ENCODE data around the gene CAGE1. TPM values are rescaled to one million over a fixed set of nuclear protein-coding genes. Genes with fewer than 3 reads are reported as not detected.

Gene CAGE1
- total RNA-seq, 1 donor from 2014 or later = not detected

DNA sequence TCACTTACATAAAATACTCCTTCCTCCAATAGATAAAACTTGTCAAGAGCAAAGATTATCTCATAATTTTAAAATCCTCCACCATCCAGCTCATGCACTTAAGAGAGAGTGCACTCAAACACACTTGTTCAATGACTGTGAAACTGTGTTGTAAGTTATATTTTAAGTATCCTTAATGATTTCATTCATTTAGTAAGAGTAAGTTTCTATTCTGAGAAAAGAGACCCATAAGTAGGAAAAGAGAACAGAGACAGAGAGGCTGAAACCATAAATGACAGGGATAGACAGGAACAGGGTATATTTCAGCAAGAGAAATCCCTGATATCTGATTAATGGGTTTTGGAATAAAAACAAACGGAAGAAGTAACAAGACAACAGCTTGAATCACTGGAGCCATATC is 84.7 kb downstream of the CAGE1 start:
- TF ChIP-seq, protein P1, sequence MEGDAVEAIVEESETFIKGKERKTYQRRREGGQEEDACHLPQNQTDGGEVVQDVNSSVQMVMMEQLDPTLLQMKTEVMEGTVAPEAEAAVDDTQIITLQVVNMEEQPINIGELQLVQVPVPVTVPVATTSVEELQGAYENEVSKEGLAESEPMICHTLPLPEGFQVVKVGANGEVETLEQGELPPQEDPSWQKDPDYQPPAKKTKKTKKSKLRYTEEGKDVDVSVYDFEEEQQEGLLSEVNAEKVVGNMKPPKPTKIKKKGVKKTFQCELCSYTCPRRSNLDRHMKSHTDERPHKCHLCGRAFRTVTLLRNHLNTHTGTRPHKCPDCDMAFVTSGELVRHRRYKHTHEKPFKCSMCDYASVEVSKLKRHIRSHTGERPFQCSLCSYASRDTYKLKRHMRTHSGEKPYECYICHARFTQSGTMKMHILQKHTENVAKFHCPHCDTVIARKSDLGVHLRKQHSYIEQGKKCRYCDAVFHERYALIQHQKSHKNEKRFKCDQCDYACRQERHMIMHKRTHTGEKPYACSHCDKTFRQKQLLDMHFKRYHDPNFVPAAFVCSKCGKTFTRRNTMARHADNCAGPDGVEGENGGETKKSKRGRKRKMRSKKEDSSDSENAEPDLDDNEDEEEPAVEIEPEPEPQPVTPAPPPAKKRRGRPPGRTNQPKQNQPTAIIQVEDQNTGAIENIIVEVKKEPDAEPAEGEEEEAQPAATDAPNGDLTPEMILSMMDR (IDR thresholded peaks at IDR 0.05) = no peak
- Mint-ChIP-seq H3K27me3 (ENCODE audit: low read depth) (no peaks in the 10 kb centered on the region), H3K4me1 (ENCODE audit: low read depth) (peaks cover 34% of the 10 kb centered on the region), H3K27ac (ENCODE audit: unreplicated experiment) (no peak overlapping the region), H3K4me3 (ENCODE audit: unreplicated experiment) (no peak overlapping the region), H3K36me3 (ENCODE audit: low read depth) (peaks cover 45% of the 10 kb centered on the region), H3K9me3 (ENCODE audit: low read depth) (no peaks in the 10 kb centered on the region)
- no peak for DNase-seq (ENCODE audit: low spot score)

DNA sequence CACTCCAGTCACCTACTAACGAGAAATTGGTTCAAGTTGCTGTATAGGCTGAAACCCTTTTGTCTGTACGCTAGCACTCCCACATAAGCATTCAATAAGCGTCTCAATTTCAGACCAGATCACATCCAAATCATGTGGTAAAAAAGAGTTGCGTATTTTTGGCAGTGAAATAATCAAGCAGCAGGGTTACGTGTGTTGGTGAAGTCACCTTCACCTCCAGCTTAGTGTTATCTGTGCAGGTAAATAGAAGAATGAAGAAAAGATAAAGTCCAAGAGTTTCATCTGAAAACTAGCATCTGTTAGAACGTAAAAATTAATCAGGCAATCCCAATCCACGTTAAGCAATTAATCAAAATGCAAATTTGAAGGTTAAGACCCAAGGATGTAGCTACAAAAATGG is 87.8 kb downstream of the CAGE1 start:
- H3K9me3 Mint-ChIP-seq (ENCODE audit: low read depth) = no peaks in the 10 kb centered on the region
- no peak overlapping the region for H3K27ac Mint-ChIP-seq (ENCODE audit: unreplicated experiment)
- H3K36me3 Mint-ChIP-seq (ENCODE audit: low read depth) = peaks cover 38% of the 10 kb centered on the region
- no peak for DNase-seq (ENCODE audit: low spot score)
- TF ChIP-seq, protein P1 (IDR thresholded peaks at IDR 0.05) = no peak
- H3K27me3 Mint-ChIP-seq (ENCODE audit: low read depth) = no peaks in the 10 kb centered on the region
- H3K4me1 Mint-ChIP-seq (ENCODE audit: low read depth) = peaks cover 10% of the 10 kb centered on the region
- H3K4me3 Mint-ChIP-seq (ENCODE audit: unreplicated experiment) = no peak overlapping the region

DNA sequence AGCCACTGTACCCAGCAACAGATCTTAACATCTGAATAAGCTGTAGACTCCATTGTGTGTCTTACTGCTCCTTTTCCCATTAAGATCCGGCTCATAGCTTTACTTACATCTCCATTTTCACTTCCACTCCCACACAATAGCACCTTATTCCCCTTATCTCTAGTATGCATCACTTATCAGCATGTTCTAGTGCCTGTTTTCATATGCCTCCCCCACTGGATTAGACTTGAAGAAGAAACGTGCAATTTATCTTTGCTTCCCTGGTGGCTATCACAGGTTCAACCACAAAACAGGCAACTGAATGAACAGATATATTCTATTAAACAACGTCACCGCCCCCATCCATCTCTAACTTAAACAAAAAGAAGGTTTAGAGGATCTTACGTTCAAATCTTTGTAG is 88.6 kb downstream of the CAGE1 start:
- no peak for DNase-seq (ENCODE audit: low spot score)
- no peak overlapping the region for H3K4me3 Mint-ChIP-seq (ENCODE audit: unreplicated experiment)
- no peaks in the 10 kb centered on the region for H3K27me3 Mint-ChIP-seq (ENCODE audit: low read depth)
- TF ChIP-seq, protein P1 (IDR thresholded peaks at IDR 0.05) = no peak
- no peak overlapping the region for H3K27ac Mint-ChIP-seq (ENCODE audit: unreplicated experiment)
- H3K9me3 Mint-ChIP-seq (ENCODE audit: low read depth) = no peaks in the 10 kb centered on the region
- peaks cover 10% of the 10 kb centered on the region for H3K4me1 Mint-ChIP-seq (ENCODE audit: low read depth)
- H3K36me3 Mint-ChIP-seq (ENCODE audit: low read depth) = peaks cover 43% of the 10 kb centered on the region

DNA sequence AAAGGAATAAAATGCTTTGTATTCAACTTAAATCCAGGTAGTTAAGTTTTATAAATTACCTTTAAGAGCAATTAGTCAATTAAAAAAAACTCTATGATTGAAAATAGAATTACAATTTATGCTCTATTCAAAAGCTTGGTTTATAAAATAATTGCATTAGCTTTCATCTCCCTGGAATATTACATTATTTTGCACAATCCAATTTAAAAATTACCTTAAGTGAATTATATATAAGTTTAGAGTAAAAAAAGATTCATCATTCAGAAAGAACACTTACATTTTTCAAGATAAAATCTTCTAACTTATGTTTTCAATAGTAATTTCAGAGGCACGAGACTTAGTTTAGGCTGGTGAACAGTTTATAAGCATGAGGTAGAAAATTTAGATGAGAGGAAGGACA is 91.4 kb downstream of the CAGE1 start:
- Mint-ChIP-seq H3K36me3 (ENCODE audit: low read depth) (peaks cover 42% of the 10 kb centered on the region), H3K4me1 (ENCODE audit: low read depth) (no peaks in the 10 kb centered on the region), H3K4me3 (ENCODE audit: unreplicated experiment) (no peak overlapping the region), H3K9me3 (ENCODE audit: low read depth) (no peaks in the 10 kb centered on the region), H3K27me3 (ENCODE audit: low read depth) (no peaks in the 10 kb centered on the region), H3K27ac (ENCODE audit: unreplicated experiment) (no peak overlapping the region)
- TF ChIP-seq, protein P1 (IDR thresholded peaks at IDR 0.05) = no peak
- no peak for DNase-seq (ENCODE audit: low spot score)

DNA sequence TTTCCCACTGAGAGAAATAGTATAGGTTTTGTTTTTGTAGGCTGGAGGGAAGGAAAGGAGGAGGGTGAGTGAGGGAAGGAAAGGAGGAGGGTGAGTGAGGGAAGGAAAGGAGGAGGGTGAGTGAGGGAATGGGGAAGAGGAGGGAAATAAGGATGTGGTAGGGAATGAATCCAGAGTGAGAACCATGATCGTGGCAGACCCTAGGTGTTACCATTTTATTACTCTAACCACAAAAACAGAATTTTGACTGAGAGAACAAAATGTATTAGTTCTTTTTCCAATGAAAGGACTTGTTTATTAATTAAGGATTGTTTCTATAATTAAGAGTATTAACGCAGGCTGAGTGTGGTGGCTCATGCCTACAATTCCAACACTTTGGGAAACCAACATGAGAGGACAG is 92.9 kb downstream of the CAGE1 start:
- Mint-ChIP-seq H3K27me3 (ENCODE audit: low read depth) (no peaks in the 10 kb centered on the region), H3K4me1 (ENCODE audit: low read depth) (no peaks in the 10 kb centered on the region), H3K36me3 (ENCODE audit: low read depth) (peaks cover 45% of the 10 kb centered on the region), H3K4me3 (ENCODE audit: unreplicated experiment) (no peak overlapping the region), H3K9me3 (ENCODE audit: low read depth) (no peaks in the 10 kb centered on the region), H3K27ac (ENCODE audit: unreplicated experiment) (no peak overlapping the region)
- no peak for DNase-seq (ENCODE audit: low spot score)
- TF ChIP-seq, protein P1 (IDR thresholded peaks at IDR 0.05) = no peak
